OCI-LY3 (cell line): Measurements from ENCODE around the gene GAB2.

Experiments used
- H2AFZ ChIP-seq: fragments of 200-600, 300-600 bp; shearing (Covaris generic); 2 replicates; pipeline ENCODE4 v1.6.0; 2014; ENCODE audit warnings: antibody characterized with exemption, low read depth, low read length
- H3K27ac ChIP-seq: fragments of 200-600, 300-600 bp; sonication (generic); 2 replicates; pipeline ENCODE4 v1.5.1; 2014; ENCODE audit warnings: mild to moderate bottlenecking, low read length, moderate library complexity, mixed read lengths
- H3K27me3 ChIP-seq: fragments of 200-600, 300-600 bp; sonication (generic); 2 replicates; pipeline ENCODE4 v1.6.1; 2014; ENCODE audit warnings: low read depth, low read length, mixed read lengths
- H3K36me3 ChIP-seq: fragments of 200-600, 300-600 bp; sonication (generic); replicated peaks from 2 replicates; pipeline ENCODE3; 2014; ENCODE audit warnings: low read depth, low read length, mixed read lengths
- H3K4me1 ChIP-seq: fragments of 300-600, 200-600 bp; sonication (generic); 2 replicates; pipeline ENCODE4 v1.6.1; 2014; ENCODE audit warnings: low read length, mixed read lengths
- H3K4me2 ChIP-seq: fragments of 200-600, 300-600 bp; sonication (generic); 2 replicates; pipeline ENCODE4 v1.6.1; 2014; ENCODE audit warnings: low read length, mixed read lengths
- H3K4me3 ChIP-seq: fragments of 300-600, 200-600 bp; sonication (generic); 2 replicates; pipeline ENCODE4 v1.5.1; 2014; ENCODE audit warnings: antibody characterized with exemption, mild to moderate bottlenecking, low read length, moderate library complexity
- H3K79me2 ChIP-seq: fragments of 300-600, 200-600 bp; shearing (Covaris generic); 2 replicates; pipeline ENCODE4 v1.6.1; 2014; ENCODE audit warnings: mild to moderate bottlenecking, low read length, mixed read lengths
- H3K9ac ChIP-seq: fragments of 300-600, 200-600 bp; shearing (Covaris generic); 2 replicates; pipeline ENCODE4 v1.6.0; 2014; ENCODE audit warnings: mild to moderate bottlenecking, low read length, moderate library complexity
- H3K9me3 ChIP-seq: fragments of 200-600, 300-600 bp; shearing (Covaris generic); 2 replicates; pipeline ENCODE4 v1.6.1; 2014; ENCODE audit warnings: low read length, mixed read lengths; ENCODE audit not compliant: insufficient read depth
- H4K20me1 ChIP-seq: fragments of 200-600, 300-600 bp; sonication (generic); 2 replicates; pipeline ENCODE4 v1.6.1; 2016; ENCODE audit warnings: low read length, mixed read lengths; ENCODE audit not compliant: insufficient read depth
- CTCF ChIP-seq: fragments of 200-600, 300-600 bp; sonication (generic); IDR thresholded peaks from 2 replicates; pipeline ENCODE4 v1.5.1; 2014; ENCODE audit warnings: antibody characterized with exemption, low read length, low read depth
- EZH2phosphoT487 ChIP-seq: fragments of 200-600 bp; shearing (Covaris generic); IDR thresholded peaks from 2 replicates; pipeline ENCODE4 v1.6.1; 2018; ENCODE audit warnings: antibody characterized with exemption, mixed run types, low read depth

The GAB2 gene

GRCh38 chr11:78208257-78209165 is 209.1 kb downstream of the GAB2 start:
- no peaks in the 10 kb centered on the region for H3K4me1 ChIP-seq
- H3K9ac ChIP-seq, result no peak overlapping the region
- H3K4me3 ChIP-seq, result no peak overlapping the region
- H3K79me2 ChIP-seq, result no peaks in the 10 kb centered on the region
- no peak overlapping the region for H3K4me2 ChIP-seq
- H3K27me3 ChIP-seq, result no peaks in the 10 kb centered on the region
- no peak overlapping the region for H2AFZ ChIP-seq
- H3K9me3 ChIP-seq, result no peaks in the 10 kb centered on the region
- H4K20me1 ChIP-seq, result no peaks in the 10 kb centered on the region
- H3K27ac ChIP-seq, result no peak overlapping the region
- H3K36me3 ChIP-seq, result no peaks in the 10 kb centered on the region
- no peak for TF ChIP-seq CTCF
- no peak for TF ChIP-seq EZH2phosphoT487

GRCh38 chr11:78207532-78208256 is 209.9 kb downstream of the GAB2 start:
- Histone ChIP-seq H3K27ac (no peak overlapping the region), H3K4me3 (no peak overlapping the region), H4K20me1 (no peaks in the 10 kb centered on the region), H3K4me2 (no peak overlapping the region), H3K9me3 (no peaks in the 10 kb centered on the region), H3K36me3 (no peaks in the 10 kb centered on the region), H3K27me3 (no peaks in the 10 kb centered on the region), H3K4me1 (no peaks in the 10 kb centered on the region), H3K79me2 (no peaks in the 10 kb centered on the region), H3K9ac (no peak overlapping the region), H2AFZ (no peak overlapping the region)
- TF ChIP-seq CTCF (no peak), EZH2phosphoT487 (no peak)

- no peak for TF ChIP-seq CTCF
- TF ChIP-seq EZH2phosphoT487, result no peak
- Histone ChIP-seq H3K27me3 (no peaks in the 10 kb centered on the region), H3K36me3 (no peaks in the 10 kb centered on the region), H3K79me2 (no peaks in the 10 kb centered on the region), H4K20me1 (no peaks in the 10 kb centered on the region), H3K9ac (no peak overlapping the region), H3K4me3 (no peak overlapping the region), H3K4me1 (no peaks in the 10 kb centered on the region), H2AFZ (no peak overlapping the region), H3K27ac (no peak overlapping the region), H3K4me2 (no peak overlapping the region), H3K9me3 (no peaks in the 10 kb centered on the region)
Observed at GRCh38 chr11:78205691-78206090, 211.9 kb downstream of the GAB2 start.

DNA sequence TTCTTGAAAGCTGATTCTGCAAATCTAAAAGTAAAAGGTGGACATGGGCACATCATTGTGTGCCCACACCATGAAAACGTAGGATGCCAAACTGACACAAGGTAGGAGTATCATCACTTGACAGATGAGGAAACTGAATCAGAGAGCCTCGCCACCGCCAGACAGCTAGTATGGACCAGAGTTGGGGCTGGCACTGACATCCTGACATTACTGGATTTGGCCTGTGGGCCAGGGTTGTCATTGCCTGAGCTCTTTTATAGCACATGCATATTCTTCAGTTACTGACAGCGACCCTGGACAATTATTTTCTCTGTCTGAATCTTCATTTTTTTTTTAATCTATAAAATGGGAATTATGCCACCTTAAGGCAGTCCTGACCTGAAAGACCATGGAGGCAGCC is 212.4 kb downstream of the GAB2 start:
- no peaks in the 10 kb centered on the region for H4K20me1 ChIP-seq

More for the DNA sequence above, 212.4 kb downstream of the GAB2 start:
- H3K27ac ChIP-seq, result no peak overlapping the region
- no peaks in the 10 kb centered on the region for H3K36me3 ChIP-seq
- TF ChIP-seq CTCF (no peak), EZH2phosphoT487 (no peak)
- no peaks in the 10 kb centered on the region for H3K4me1 ChIP-seq
- H3K27me3 ChIP-seq, result no peaks in the 10 kb centered on the region
- H3K9ac ChIP-seq, result no peak overlapping the region
- no peak overlapping the region for H3K4me3 ChIP-seq
- H3K79me2 ChIP-seq, result no peaks in the 10 kb centered on the region
- H2AFZ ChIP-seq, result no peak overlapping the region
- no peak overlapping the region for H3K4me2 ChIP-seq
- H3K9me3 ChIP-seq, result no peaks in the 10 kb centered on the region
